Measurements from ENCODE around the gene SLC22A1.

DNA sequence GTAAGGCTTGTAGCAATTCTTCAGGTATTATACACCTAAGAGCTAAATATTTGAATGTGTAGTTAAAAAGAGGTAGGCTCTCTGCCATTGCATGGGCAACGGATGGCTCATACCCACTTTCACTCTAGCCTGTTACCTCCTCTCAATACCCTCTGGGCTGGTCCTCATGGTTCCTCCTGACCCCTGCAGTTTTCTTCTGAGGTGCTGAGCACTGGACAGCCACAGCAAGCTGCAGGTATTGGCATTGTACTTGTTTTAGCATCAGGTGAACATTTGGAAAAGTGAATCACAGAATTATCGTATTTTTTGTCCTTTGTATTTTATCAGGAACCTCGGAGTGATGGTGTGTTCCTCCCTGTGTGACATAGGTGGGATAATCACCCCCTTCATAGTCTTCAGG is 32.9 kb downstream of the SLC22A1 start:
- TF ChIP-seq, protein P1, sequence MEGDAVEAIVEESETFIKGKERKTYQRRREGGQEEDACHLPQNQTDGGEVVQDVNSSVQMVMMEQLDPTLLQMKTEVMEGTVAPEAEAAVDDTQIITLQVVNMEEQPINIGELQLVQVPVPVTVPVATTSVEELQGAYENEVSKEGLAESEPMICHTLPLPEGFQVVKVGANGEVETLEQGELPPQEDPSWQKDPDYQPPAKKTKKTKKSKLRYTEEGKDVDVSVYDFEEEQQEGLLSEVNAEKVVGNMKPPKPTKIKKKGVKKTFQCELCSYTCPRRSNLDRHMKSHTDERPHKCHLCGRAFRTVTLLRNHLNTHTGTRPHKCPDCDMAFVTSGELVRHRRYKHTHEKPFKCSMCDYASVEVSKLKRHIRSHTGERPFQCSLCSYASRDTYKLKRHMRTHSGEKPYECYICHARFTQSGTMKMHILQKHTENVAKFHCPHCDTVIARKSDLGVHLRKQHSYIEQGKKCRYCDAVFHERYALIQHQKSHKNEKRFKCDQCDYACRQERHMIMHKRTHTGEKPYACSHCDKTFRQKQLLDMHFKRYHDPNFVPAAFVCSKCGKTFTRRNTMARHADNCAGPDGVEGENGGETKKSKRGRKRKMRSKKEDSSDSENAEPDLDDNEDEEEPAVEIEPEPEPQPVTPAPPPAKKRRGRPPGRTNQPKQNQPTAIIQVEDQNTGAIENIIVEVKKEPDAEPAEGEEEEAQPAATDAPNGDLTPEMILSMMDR (IDR thresholded peaks at IDR 0.05): no peak
- TF ChIP-seq CEBPB (IDR thresholded peaks at IDR 0.05): no peak
- TF ChIP-seq MAFK (IDR thresholded peaks at IDR 0.05; ENCODE audit: partially characterized antibody): no peak
- TF ChIP-seq BHLHE40 (IDR thresholded peaks at IDR 0.05; ENCODE audit: low read depth, low read length): no peak
- no peak for TF ChIP-seq RARB (CRISPR knock-in tag; IDR thresholded peaks at IDR 0.05)
- no peak for TF ChIP-seq CBX2 (IDR thresholded peaks at IDR 0.05; ENCODE audit: borderline replicate concordance, low read depth)
- no peak for TF ChIP-seq EP300 (IDR thresholded peaks at IDR 0.05)
- TF ChIP-seq MYC (IDR thresholded peaks at IDR 0.05; ENCODE audit: borderline replicate concordance, low read length): no peak
- TF ChIP-seq, protein P2, sequence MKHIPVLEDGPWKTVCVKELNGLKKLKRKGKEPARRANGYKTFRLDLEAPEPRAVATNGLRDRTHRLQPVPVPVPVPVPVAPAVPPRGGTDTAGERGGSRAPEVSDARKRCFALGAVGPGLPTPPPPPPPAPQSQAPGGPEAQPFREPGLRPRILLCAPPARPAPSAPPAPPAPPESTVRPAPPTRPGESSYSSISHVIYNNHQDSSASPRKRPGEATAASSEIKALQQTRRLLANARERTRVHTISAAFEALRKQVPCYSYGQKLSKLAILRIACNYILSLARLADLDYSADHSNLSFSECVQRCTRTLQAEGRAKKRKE (CRISPR knock-in tag; IDR thresholded peaks at IDR 0.05; ENCODE audit: low read depth): no peak
- TF ChIP-seq ZC3H11A (IDR thresholded peaks at IDR 0.05): no peak
- TF ChIP-seq RFX5 (IDR thresholded peaks at IDR 0.05): no peak
- TF ChIP-seq CHD2 (IDR thresholded peaks at IDR 0.05; ENCODE audit: low read length, partially characterized antibody): no peak
- TF ChIP-seq CHD4 (IDR thresholded peaks at IDR 0.05; ENCODE audit: borderline replicate concordance): no peak

All from A549 (cell line).